Middle frontal gyrus (tissue), 1 donor: Measurements from ENCODE around the gene ALG1.
"Not testable (repeated sequence)": the region's sequence is repeated elsewhere in the genome, so short reads cannot be mapped to it uniquely, and the experiment has no call there.

Experiments
- DNase-seq: peaks from one replicate; pipeline ENCODE4 v3.0.0-alpha.2; 2015; ENCODE audit warnings: low spot score; ENCODE audit errors: extremely low spot score

ALG1 gene

GRCh38 chr16:5044581-5044980, 27.1 kb upstream of the ALG1 start:
- not testable (repeated sequence) for DNase-seq

- no peak for DNase-seq
These were observed 26.0 kb upstream of the ALG1 start for GRCh38 chr16:5045499-5046115.

- DNase-seq: no peak
These were observed 24.7 kb upstream of the ALG1 start for GRCh38 chr16:5046914-5047313.

GRCh38 chr16:5054876-5055865, 16.5 kb upstream of the ALG1 start:
- DNase-seq: no peak

- no peak for DNase-seq
These were observed 15.3 kb upstream of the ALG1 start for GRCh38 chr16:5056352-5056751.

GRCh38 chr16:5058476-5058875, 13.2 kb upstream of the ALG1 start:
- DNase-seq: no peak

- DNase-seq: no peak
These were observed 12.1 kb upstream of the ALG1 start for GRCh38 chr16:5059386-5060072.

GRCh38 chr16:5060073-5060641, 11.5 kb upstream of the ALG1 start:
- no peak for DNase-seq

- no peak for DNase-seq
These were observed 9.6 kb upstream of the ALG1 start for GRCh38 chr16:5062051-5062450.

- no peak for DNase-seq
These were observed 8.6 kb upstream of the ALG1 start for GRCh38 chr16:5062790-5063765.

- DNase-seq: no peak
These were observed 6.7 kb upstream of the ALG1 start for GRCh38 chr16:5064915-5065314.

GRCh38 chr16:5065326-5065725, 6.3 kb upstream of the ALG1 start:
- DNase-seq: no peak

GRCh38 chr16:5065813-5066212, 5.8 kb upstream of the ALG1 start, which contains the start of gene C16orf89:
Gene C16orf89, minus strand, starts transcription at chr16:5065956. Its CDS starts 48 bp downstream, at chr16:5065908.
- no peak for DNase-seq

GRCh38 chr16:5066511-5066910, 5.1 kb upstream of the ALG1 start:
- DNase-seq: no peak

GRCh38 chr16:5069048-5069447, 2.6 kb upstream of the ALG1 start:
- DNase-seq: no peak

GRCh38 chr16:5069854-5070253, 1.8 kb upstream of the ALG1 start:
- no peak for DNase-seq

GRCh38 chr16:5070431-5071186, 1.0 kb upstream of the ALG1 start:
- no peak for DNase-seq

GRCh38 chr16:5071341-5071680, 332 bp upstream of the ALG1 start:
- no peak for DNase-seq

GRCh38 chr16:5072334-5073278, 963 bp downstream of the ALG1 start:
- DNase-seq: no peak
